HCT116 (cell line): Measurements from ENCODE around the gene TRIM63. TPM values are rescaled to one million over a fixed set of nuclear protein-coding genes. Genes with fewer than 3 reads are reported as not detected.

ENCODE experiments used
- ATAC-seq: fragments of 200-7000 bp; cut with Tn5 transposase; 2 replicates; pipeline ENCODE4 v1.9.1; 2020; ENCODE audit warnings: mild to moderate bottlenecking, moderate library complexity
- BruUV-seq: library from RNA; stranded (reverse); fragments of 400-500 nt; replicated peaks from 2 replicates; lab custom pipeline; 2021; lab: Mats Ljungman, UMichigan
- CTCF ChIA-PET: fragments of 300-600 bp; sonication (Branson Sonifier 250); formaldehyde crosslinking; loops from one replicate; lab custom pipeline; 2021; ENCODE audit warnings: antibody characterized with exemption; lab: Charles Lee
- POLR2A ChIA-PET: fragments of 300-600, 350-600 bp; sonication (Branson Sonifier 250); formaldehyde crosslinking; loops from one replicate; lab custom pipeline; 2021; ENCODE audit warnings: antibody characterized with exemption; lab: Charles Lee
- RAD21 ChIA-PET, 2 experiments: fragments of 300-600 bp; sonication (Branson Sonifier 250); formaldehyde crosslinking; loops; one replicate each; lab custom pipeline; 2023; ENCODE audit warnings: low total read pairs in 2 of 2; ENCODE audit not compliant: uncharacterized antibody in 2 of 2, unreplicated experiment in 2 of 2, low non-redundant PET in 1 of 2; lab: Charles Lee
- DNase-seq: peaks from one replicate; pipeline ENCODE4 v3.0.0-alpha.2; 2010; ENCODE audit warnings: low read depth, low spot score
- H2AFZ ChIP-seq: fragments of 200-600 bp; shearing (Covaris generic), sonication (generic); 2 replicates; pipeline ENCODE4 v1.6.1; 2017; ENCODE audit warnings: low read depth, mixed run types, mixed read lengths, antibody characterized with exemption, low read length; ENCODE audit not compliant: poor library complexity, severe bottlenecking
- H3K27ac ChIP-seq: 2 replicates; pipeline ENCODE4 v1.5.1; 2012; ENCODE audit warnings: low read depth, low read length
- H3K27me3 ChIP-seq: fragments of 200-600 bp; sonication (generic); 2 replicates; pipeline ENCODE4 v1.6.1; 2016; ENCODE audit warnings: mixed run types, low read length, mixed read lengths; ENCODE audit not compliant: insufficient read depth
- H3K36me3 ChIP-seq, 2 experiments: fragments of 200-500 bp in 1 of 2; fragments of 200-600 bp in 1 of 2; sonication (Bioruptor generic) in 1 of 2; sonication (generic) in 1 of 2; 2 replicates each; pipeline versions ENCODE4 v1.5.1 to v1.6.1; 2014 to 2016; ENCODE audit warnings: low read length in 2 of 2, inconsistent platforms in 1 of 2, mixed read lengths in 1 of 2, mixed run types in 1 of 2; ENCODE audit not compliant: insufficient read depth in 2 of 2, control insufficient read depth in 1 of 2
- H3K4me1 ChIP-seq, 2 experiments: fragments of 200-600 bp in 1 of 2; sonication (generic) in 1 of 2; 2 replicates each; pipeline versions ENCODE4 v1.5.1 to v1.6.1; 2012 to 2017; ENCODE audit warnings: low read length in 2 of 2, inconsistent platforms in 1 of 2, mild to moderate bottlenecking in 1 of 2, mixed read lengths in 1 of 2, mixed run types in 1 of 2, moderate library complexity in 1 of 2; ENCODE audit not compliant: insufficient read depth in 2 of 2, control insufficient read depth in 1 of 2
- H3K4me2 ChIP-seq: fragments of 200-600 bp; sonication (generic); 2 replicates; pipeline ENCODE4 v1.6.1; 2017; ENCODE audit warnings: mixed run types, low read length, mixed read lengths
- H3K4me3 ChIP-seq, 2 experiments: fragments of 200-600 bp in 1 of 2; sonication (generic) in 1 of 2; replicated peaks in 1 of 2; 2 replicates each; pipeline ENCODE4 v1.5.1; 2011 to 2016; ENCODE audit warnings: low read length in 2 of 2, control low read depth in 1 of 2, low read depth in 1 of 2, mild to moderate bottlenecking in 1 of 2, mixed read lengths in 1 of 2, mixed run types in 1 of 2
- H3K79me2 ChIP-seq: fragments of 200-600 bp; sonication (generic); 2 replicates; pipeline ENCODE4 v1.6.1; 2017; ENCODE audit warnings: mild to moderate bottlenecking, mixed run types, low read length, moderate library complexity, mixed read lengths; ENCODE audit not compliant: insufficient read depth
- H3K9ac ChIP-seq: fragments of 200-600 bp; sonication (generic); 2 replicates; pipeline ENCODE4 v1.6.1; 2016; ENCODE audit warnings: low read length, mixed read lengths
- H3K9me2 ChIP-seq: fragments of 200-600 bp; sonication (generic), shearing (Covaris generic); 2 replicates; pipeline ENCODE4 v1.6.1; 2017; ENCODE audit warnings: mixed run types, mild to moderate bottlenecking, moderate library complexity; ENCODE audit not compliant: insufficient read depth
- H3K9me3 ChIP-seq, 2 experiments: fragments of 200-500 bp in 1 of 2; fragments of 200-600 bp in 1 of 2; sonication (Bioruptor generic) in 1 of 2; sonication (generic) in 1 of 2; 2 replicates each; pipeline ENCODE4 v1.6.1; 2014 to 2017; ENCODE audit warnings: low read length in 2 of 2, mixed read lengths in 2 of 2, inconsistent platforms in 1 of 2, low read depth in 1 of 2, mild to moderate bottlenecking in 1 of 2, mixed run types in 1 of 2, moderate library complexity in 1 of 2; ENCODE audit not compliant: control insufficient read depth in 1 of 2, insufficient read depth in 1 of 2
- H4K20me1 ChIP-seq: fragments of 200-600 bp; sonication (generic), shearing (Covaris generic); 2 replicates; pipeline ENCODE4 v1.6.1; 2017; ENCODE audit warnings: mixed run types, mild to moderate bottlenecking, moderate library complexity; ENCODE audit not compliant: insufficient read depth
- CBX3 ChIP-seq: IDR thresholded peaks from 2 replicates; pipeline ENCODE4 v1.6.1; 2012; ENCODE audit warnings: low read depth
- CTCF ChIP-seq, 3 experiments: fragments of 200-600 bp in 1 of 3; sonication (generic) in 1 of 3; IDR thresholded peaks in 2 of 3; conservative IDR thresholded peaks in 1 of 3; 2 replicates each; pipeline ENCODE4 v1.5.1; 2012 to 2017; ENCODE audit warnings: low read depth in 2 of 3, low read length in 2 of 3, antibody characterized with exemption in 1 of 3, borderline replicate concordance in 1 of 3, control low read depth in 1 of 3, mild to moderate bottlenecking in 1 of 3, mixed read lengths in 1 of 3, mixed run types in 1 of 3, moderate library complexity in 1 of 3; ENCODE audit not compliant: insufficient read depth in 1 of 3
- ELF1 ChIP-seq: IDR thresholded peaks from 2 replicates; pipeline ENCODE4 v1.6.1; 2012; ENCODE audit warnings: low read depth, borderline replicate concordance
- JUND ChIP-seq: IDR thresholded peaks from 2 replicates; pipeline ENCODE4 v1.6.1; 2012
- POLR2A ChIP-seq: IDR thresholded peaks from 2 replicates; pipeline ENCODE4 v1.7.0; 2011; ENCODE audit warnings: borderline replicate concordance; ENCODE audit not compliant: insufficient read depth, insufficient read length; ENCODE audit errors: extremely low read depth
- POLR2AphosphoS5 ChIP-seq: IDR thresholded peaks from 2 replicates; pipeline ENCODE4 v1.6.1; 2011; ENCODE audit warnings: mild to moderate bottlenecking, low read depth, low read length, moderate library complexity
- ZFX ChIP-seq: fragments of 450-650 bp; IDR thresholded peaks from 2 replicates; pipeline ENCODE4 v1.6.1; 2017
- intact Hi-C: fragments of 100-400 bp; cut with micrococcal nuclease; formaldehyde crosslinking; loops from 2 replicates; pipeline ENCODE4 v1.10.0; 2022
- total RNA-seq: library from RNA; stranded (reverse); gene quantifications from one replicate; pipeline ENCODE4 v1.2.1, GENCODE V29; 2021; ENCODE audit not compliant: unreplicated experiment
- TF ChIP-seq, protein P1 (sequence below): IDR thresholded peaks from 2 replicates; pipeline ENCODE4 v1.6.1; 2012

TRIM63 gene
- total RNA-seq, 1 experiment from 2014 or later, result not detected

GRCh38 chr1:26045722-26046245, 21.6 kb downstream of the TRIM63 start, which contains the start of gene SLC30A2:
Gene SLC30A2, minus strand, starts transcription at chr1:26046118. Its CDS starts 222 bp downstream, at chr1:26045896.
- DNase-seq (no peak), ATAC-seq (no peak)
- POLR2A ChIA-PET, result no interaction called here
- no peak within 1 kb of the TSS for H3K4me3 ChIP-seq
- TF ChIP-seq JUND (no peak), CBX3 (no peak), ELF1 (no peak), POLR2A (no peak), ZFX (no peak), CTCF (IDR thresholded peaks at IDR 0.05 in 2 of 3, conservative IDR thresholded peaks at IDR 0.05 in 1 of 3; ENCODE audit: borderline replicate concordance in 1 of 3, insufficient read depth in 1 of 3, low read depth in 2 of 3, low read length in 2 of 3) (no peak), POLR2AphosphoS5 (no peak)
- TF ChIP-seq, protein P1, sequence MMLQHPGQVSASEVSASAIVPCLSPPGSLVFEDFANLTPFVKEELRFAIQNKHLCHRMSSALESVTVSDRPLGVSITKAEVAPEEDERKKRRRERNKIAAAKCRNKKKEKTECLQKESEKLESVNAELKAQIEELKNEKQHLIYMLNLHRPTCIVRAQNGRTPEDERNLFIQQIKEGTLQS, result no peak
- no peaks in the 10 kb centered on the region for H3K27me3 ChIP-seq
- no peak within 1 kb of the TSS for H3K9ac ChIP-seq
- no peaks in the 10 kb centered on the region for H3K36me3 ChIP-seq
- intact Hi-C loops, result no loop called here
- H3K4me2 ChIP-seq, result no peak within 1 kb of the TSS
- RAD21 ChIA-PET, result no interaction called here
- H4K20me1 ChIP-seq, result no peaks in the 10 kb centered on the region
- CTCF ChIA-PET, result interaction anchor here (2.5 kb wide), 1 partner anchor 10 kb away, joined by 7 read pairs; no protein-coding TSS in a partner anchor
- H3K79me2 ChIP-seq, result no peaks in the 10 kb centered on the region
- BruUV-seq, result no TSS peak
- H3K9me3 ChIP-seq, result no peaks in the 10 kb centered on the region
- no peak within 1 kb of the TSS for H3K27ac ChIP-seq
- no peak within 1 kb of the TSS for H2AFZ ChIP-seq
- H3K9me2 ChIP-seq, result no peaks in the 10 kb centered on the region
- no peaks in the 10 kb centered on the region for H3K4me1 ChIP-seq
